ENCODE data around the gene ADRA2A. TPM values are rescaled to one million over a fixed set of nuclear protein-coding genes. Genes with fewer than 3 reads are reported as not detected.

The ADRA2A gene
- polyA plus RNA-seq, 3 donors, result not detected

DNA sequence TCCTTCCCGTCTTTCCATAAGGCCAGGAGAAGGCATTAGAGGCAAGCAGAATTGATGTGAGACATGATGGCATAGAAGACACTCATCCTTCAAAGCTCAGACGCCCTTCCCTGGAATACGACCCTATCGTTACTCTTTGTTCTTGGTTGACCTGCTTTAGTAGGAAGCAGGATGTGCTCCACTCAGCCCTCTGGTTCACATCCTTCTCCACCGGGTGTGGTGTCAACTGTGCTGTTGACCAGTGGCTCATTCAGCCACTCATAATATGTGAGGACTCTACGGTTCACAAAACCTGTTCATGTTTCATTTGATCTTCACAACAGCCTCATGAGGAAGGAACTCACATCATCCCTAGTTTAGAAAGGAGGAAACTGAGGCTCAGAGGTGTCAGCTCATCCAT, 47.1 kb downstream of the ADRA2A start:
- H3K4me2 ChIP-seq (replicated peaks; ENCODE audit: extremely low read depth, low read length, poor library complexity, severe bottlenecking), result no peak overlapping the region
- peaks cover 0 to 4% (median 0%) of the 10 kb centered on the region in 7 donors for H3K9me3 Mint-ChIP-seq
- H3K36me3 ChIP-seq (replicated peaks in 1 of 2; ENCODE audit: control insufficient read depth in 1 of 2, insufficient read depth in 2 of 2, low read length in 2 of 2), result no peaks in the 10 kb centered on the region
- H3K27ac ChIP-seq (ENCODE audit: low read depth in 1 of 2, low read length in 2 of 2), result no peak overlapping the region
- no peaks in the 10 kb centered on the region for H4K20me1 ChIP-seq (ENCODE audit: insufficient read depth, low read length)
- TF ChIP-seq, protein P1, sequence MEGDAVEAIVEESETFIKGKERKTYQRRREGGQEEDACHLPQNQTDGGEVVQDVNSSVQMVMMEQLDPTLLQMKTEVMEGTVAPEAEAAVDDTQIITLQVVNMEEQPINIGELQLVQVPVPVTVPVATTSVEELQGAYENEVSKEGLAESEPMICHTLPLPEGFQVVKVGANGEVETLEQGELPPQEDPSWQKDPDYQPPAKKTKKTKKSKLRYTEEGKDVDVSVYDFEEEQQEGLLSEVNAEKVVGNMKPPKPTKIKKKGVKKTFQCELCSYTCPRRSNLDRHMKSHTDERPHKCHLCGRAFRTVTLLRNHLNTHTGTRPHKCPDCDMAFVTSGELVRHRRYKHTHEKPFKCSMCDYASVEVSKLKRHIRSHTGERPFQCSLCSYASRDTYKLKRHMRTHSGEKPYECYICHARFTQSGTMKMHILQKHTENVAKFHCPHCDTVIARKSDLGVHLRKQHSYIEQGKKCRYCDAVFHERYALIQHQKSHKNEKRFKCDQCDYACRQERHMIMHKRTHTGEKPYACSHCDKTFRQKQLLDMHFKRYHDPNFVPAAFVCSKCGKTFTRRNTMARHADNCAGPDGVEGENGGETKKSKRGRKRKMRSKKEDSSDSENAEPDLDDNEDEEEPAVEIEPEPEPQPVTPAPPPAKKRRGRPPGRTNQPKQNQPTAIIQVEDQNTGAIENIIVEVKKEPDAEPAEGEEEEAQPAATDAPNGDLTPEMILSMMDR (IDR thresholded peaks at IDR 0.05), result no peak
- no peaks in the 10 kb centered on the region for H3K36me3 Mint-ChIP-seq
- H3K9ac ChIP-seq (ENCODE audit: insufficient read depth, low read length, poor library complexity, severe bottlenecking), result no peak overlapping the region
- H3K4me1 ChIP-seq (ENCODE audit: control insufficient read depth in 1 of 2, insufficient read depth in 2 of 2, low read length in 2 of 2), result peaks cover 0 to 7% of the 10 kb centered on the region in 2 donors
- H2AFZ ChIP-seq (ENCODE audit: insufficient read depth, low read depth, low read length, poor library complexity, severe bottlenecking), result no peak overlapping the region
- H3K27me3 Mint-ChIP-seq (ENCODE audit: low read depth in 3 of 3), result peaks cover 2 to 7% (median 3%) of the 10 kb centered on the region in 3 donors
- no peak overlapping the region for H3K4me3 Mint-ChIP-seq
- H3K27ac Mint-ChIP-seq, result no peak overlapping the region
- H3K4me1 Mint-ChIP-seq, result peaks cover 5% of the 10 kb centered on the region
- intact Hi-C loops (cut with micrococcal nuclease), result no loop called here
- no peak overlapping the region for H3K4me3 ChIP-seq (replicated peaks in 1 of 3; ENCODE audit: low read depth in 2 of 3, low read length in 3 of 3)
- H3K79me2 ChIP-seq (ENCODE audit: insufficient read depth, low read length), result no peaks in the 10 kb centered on the region
- no peaks in the 10 kb centered on the region for H3K27me3 ChIP-seq (ENCODE audit: control insufficient read depth in 2 of 2, insufficient read depth in 2 of 2, low read length in 2 of 2)
- no peak for DNase-seq
- WGBS (ENCODE audit: insufficient coverage), result 100% methylated on average over 3 of the region's 6 CpGs
- H3K9me3 ChIP-seq (replicated peaks in 1 of 2; ENCODE audit: control insufficient read depth in 1 of 2, insufficient read depth in 1 of 2, low read length in 2 of 2), result no peaks in the 10 kb centered on the region

DNA sequence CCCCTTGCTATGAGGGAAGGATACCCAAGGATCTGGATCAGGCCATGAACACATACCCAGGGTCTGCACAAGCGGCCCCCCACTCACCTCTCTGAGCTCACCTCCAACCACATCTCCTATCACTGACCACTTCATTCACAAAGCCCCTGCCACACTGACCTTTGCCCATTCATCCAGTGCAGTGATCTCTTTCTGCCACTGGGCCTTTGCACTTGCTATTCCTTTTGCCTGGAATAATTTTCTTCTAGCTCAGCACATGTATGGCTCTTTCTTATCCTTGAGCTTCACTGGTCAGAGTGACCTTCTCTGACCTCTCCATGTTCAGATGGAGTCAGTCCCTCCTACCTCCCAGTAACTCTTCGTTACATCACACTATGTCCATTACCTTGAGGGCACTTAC, 48.3 kb downstream of the ADRA2A start:
- TF ChIP-seq, protein P1 (IDR thresholded peaks at IDR 0.05), result no peak

More for the DNA sequence above, 48.3 kb downstream of the ADRA2A start:
- Histone ChIP-seq H4K20me1 (ENCODE audit: insufficient read depth, low read length) (no peaks in the 10 kb centered on the region), H2AFZ (ENCODE audit: insufficient read depth, low read depth, low read length, poor library complexity, severe bottlenecking) (no peak overlapping the region), H3K4me1 (ENCODE audit: control insufficient read depth in 1 of 2, insufficient read depth in 2 of 2, low read length in 2 of 2) (peaks cover 0 to 9% of the 10 kb centered on the region in 2 donors), H3K36me3 (replicated peaks in 1 of 2; ENCODE audit: control insufficient read depth in 1 of 2, insufficient read depth in 2 of 2, low read length in 2 of 2) (no peaks in the 10 kb centered on the region), H3K9ac (ENCODE audit: insufficient read depth, low read length, poor library complexity, severe bottlenecking) (no peak overlapping the region), H3K27ac (ENCODE audit: low read depth in 1 of 2, low read length in 2 of 2) (no peak overlapping the region), H3K4me3 (replicated peaks in 1 of 3; ENCODE audit: low read depth in 2 of 3, low read length in 3 of 3) (no peak overlapping the region), H3K79me2 (ENCODE audit: insufficient read depth, low read length) (no peaks in the 10 kb centered on the region), H3K27me3 (ENCODE audit: control insufficient read depth in 2 of 2, insufficient read depth in 2 of 2, low read length in 2 of 2) (no peaks in the 10 kb centered on the region), H3K4me2 (replicated peaks; ENCODE audit: extremely low read depth, low read length, poor library complexity, severe bottlenecking) (no peak overlapping the region), H3K9me3 (replicated peaks in 1 of 2; ENCODE audit: control insufficient read depth in 1 of 2, insufficient read depth in 1 of 2, low read length in 2 of 2) (no peaks in the 10 kb centered on the region)
- intact Hi-C loops (cut with micrococcal nuclease), result no loop called here
- Mint-ChIP-seq H3K27me3 (ENCODE audit: low read depth in 3 of 3) (peaks cover 2 to 7% (median 3%) of the 10 kb centered on the region in 3 donors), H3K9me3 (peaks cover 0 to 4% (median 0%) of the 10 kb centered on the region in 7 donors), H3K4me1 (peaks cover 9% of the 10 kb centered on the region), H3K27ac (no peak overlapping the region), H3K36me3 (no peaks in the 10 kb centered on the region), H3K4me3 (no peak overlapping the region)
- WGBS (ENCODE audit: insufficient coverage), result 67% methylated on average over 1 of the region's 2 CpGs
- no peak for DNase-seq
